A549 (cell line): ENCODE data around the gene ADORA1. TPM values are rescaled to one million over a fixed set of nuclear protein-coding genes. Genes with fewer than 3 reads are reported as not detected.

Source experiments
- ATAC-seq, 2 experiments: fragments of 200-7000 bp in 1 of 2; fragments of >200 bp in 1 of 2; cut with Nextera tagmentation in 1 of 2; cut with Tn5 transposase in 1 of 2; 3 replicates each; pipeline versions ENCODE4 v1.8.0 to v1.9.1; 2018 to 2020; ENCODE audit warnings: mild to moderate bottlenecking in 1 of 2, moderate library complexity in 1 of 2
- CTCF ChIA-PET: fragments of 300-600 bp; sonication (Branson Sonifier 250); formaldehyde crosslinking; extraction: SDS; loops from one replicate; lab custom pipeline; 2021; ENCODE audit warnings: antibody characterized with exemption, inconsistent platforms; lab: Yijun Ruan, JAX
- POLR2A ChIA-PET: fragments of 350-600 bp; formaldehyde crosslinking; extraction: SDS; loops from one replicate; lab custom pipeline; 2021; ENCODE audit warnings: antibody characterized with exemption, inconsistent platforms; lab: Yijun Ruan, JAX
- DNase-seq, 2 experiments: peaks; one replicate each; pipeline versions ENCODE4 v3.0.0 to v3.0.0-alpha.2; 2011 to 2016; ENCODE audit warnings: low read depth in 1 of 2, low spot score in 1 of 2
- FAIRE-seq: peaks from 2 replicates; lab custom pipeline; 2011; peaks lifted over from hg19 to GRCh38; lab: Jason Lieb, UNC
- H3K27ac ChIP-seq, 2 experiments: fragments of >200 bp; sonication (Bioruptor Twin); formaldehyde crosslinking; 3 replicates each; pipeline ENCODE4 v1.5.1; 2016 to 2017
- H3K4me1 ChIP-seq: fragments of >200 bp; sonication (Bioruptor Twin); formaldehyde crosslinking; 3 replicates; pipeline ENCODE4 v1.6.1; 2016
- H3K4me2 ChIP-seq: fragments of >200 bp; sonication (Bioruptor Twin); formaldehyde crosslinking; 3 replicates; pipeline ENCODE4 v1.6.1; 2016
- H3K4me3 ChIP-seq: fragments of >200 bp; sonication (Bioruptor Twin); formaldehyde crosslinking; 3 replicates; pipeline ENCODE4 v1.5.1; 2016
- H3K9me3 ChIP-seq: fragments of >200 bp; sonication (Bioruptor Twin); formaldehyde crosslinking; 3 replicates; pipeline ENCODE4 v1.6.1; 2016
- EP300 ChIP-seq, 2 experiments: fragments of >200 bp; sonication (Bioruptor Twin); formaldehyde crosslinking; IDR thresholded peaks; 2 replicates in 1 of 2; 3 replicates in 1 of 2; pipeline ENCODE4 v1.6.1; 2016 to 2017
- ESRRA ChIP-seq: fragments of 150-350 bp; IDR thresholded peaks from 2 replicates; pipeline ENCODE4 v1.6.1; 2014; ENCODE audit warnings: mild to moderate bottlenecking, low read length, borderline replicate concordance
- FOSB ChIP-seq: fragments of 250-450 bp; sonication (Bioruptor Pico); IDR thresholded peaks from 2 replicates; pipeline ENCODE4 v1.5.0; 2020; ENCODE audit warnings: mild to moderate bottlenecking, moderate library complexity
- JUN ChIP-seq, 2 experiments: fragments of >200 bp; sonication (Bioruptor Twin); formaldehyde crosslinking; IDR thresholded peaks; 2 replicates in 1 of 2; 3 replicates in 1 of 2; pipeline ENCODE4 v1.6.1; 2016 to 2017
- KDM1A ChIP-seq: fragments of 200-600 bp; sonication (generic); IDR thresholded peaks from 2 replicates; pipeline ENCODE4 v1.6.1; 2016; ENCODE audit warnings: low read depth, mild to moderate bottlenecking
- KDM5A ChIP-seq: fragments of 200-600 bp; sonication (generic); IDR thresholded peaks from 2 replicates; pipeline ENCODE4 v1.6.1; 2016; ENCODE audit warnings: antibody characterized with exemption, mild to moderate bottlenecking
- NFE2L2 ChIP-seq: fragments of 150-350 bp; conservative IDR thresholded peaks from 2 replicates; pipeline ENCODE4 v1.6.1; 2014; ENCODE audit warnings: low read length
- RARB ChIP-seq: fragments of 250-450 bp; sonication (Bioruptor Pico); IDR thresholded peaks from 2 replicates; pipeline ENCODE4 v1.8.0; 2021; ENCODE audit warnings: mild to moderate bottlenecking, moderate library complexity
- RNF2 ChIP-seq: fragments of 200-600 bp; sonication (generic); IDR thresholded peaks from 2 replicates; pipeline ENCODE4 v1.6.1; 2016; ENCODE audit warnings: low read depth, mild to moderate bottlenecking, antibody characterized with exemption, moderate library complexity, borderline replicate concordance
- ZC3H11A ChIP-seq: fragments of 450-650 bp; IDR thresholded peaks from 2 replicates; pipeline ENCODE4 v1.6.1; 2014; ENCODE audit warnings: antibody characterized with exemption, mild to moderate bottlenecking
- ZFP36 ChIP-seq: fragments of 450-650 bp; IDR thresholded peaks from 2 replicates; pipeline ENCODE4 v1.6.1; 2014; ENCODE audit warnings: borderline replicate concordance; ENCODE audit not compliant: partially characterized antibody
- WGBS: methylation state at CpG from one replicate; pipeline ENCODE4 v1.1.6; 2017; ENCODE audit errors: missing lambda C conversion rate; 5-methylcytosine and 5-hydroxymethylcytosine counted together
- polyA plus RNA-seq, 4 experiments: library from polyadenylated mRNA; depleted of rRNA in 3 of 4; stranded (reverse); fragments of >200 nt; fragmentation: RNase III in 1 of 4; extraction: RNeasy Plus Mini Kit Qiagen cat#74134 plus additional on column Dnase treatment in 1 of 4; gene quantifications; 2 replicates in 3 of 4; 3 replicates in 1 of 4; pipeline ENCODE4 v1.2.3, GENCODE V29; 2011 to 2017
- TF ChIP-seq, protein P1 (sequence below): fragments of 250-450 bp; sonication (Bioruptor Pico); IDR thresholded peaks from 2 replicates; pipeline ENCODE4 v1.5.0; 2021; ENCODE audit warnings: mild to moderate bottlenecking, moderate library complexity, borderline replicate concordance
- TF ChIP-seq, protein P2 (sequence below): IDR thresholded peaks from 2 replicates; pipeline ENCODE4 v1.6.1; 2012; ENCODE audit warnings: low read depth, borderline replicate concordance
- TF ChIP-seq, protein P3 (sequence below): fragments of >200 bp; sonication (Bioruptor Twin); formaldehyde crosslinking; IDR thresholded peaks from 3 replicates; pipeline ENCODE4 v1.5.1; 2016

ADORA1 gene
- polyA plus RNA-seq, 2 of the 4 experiments (the other 2 are of a cell fraction): 0.48 to 2.4 TPM

DNA sequence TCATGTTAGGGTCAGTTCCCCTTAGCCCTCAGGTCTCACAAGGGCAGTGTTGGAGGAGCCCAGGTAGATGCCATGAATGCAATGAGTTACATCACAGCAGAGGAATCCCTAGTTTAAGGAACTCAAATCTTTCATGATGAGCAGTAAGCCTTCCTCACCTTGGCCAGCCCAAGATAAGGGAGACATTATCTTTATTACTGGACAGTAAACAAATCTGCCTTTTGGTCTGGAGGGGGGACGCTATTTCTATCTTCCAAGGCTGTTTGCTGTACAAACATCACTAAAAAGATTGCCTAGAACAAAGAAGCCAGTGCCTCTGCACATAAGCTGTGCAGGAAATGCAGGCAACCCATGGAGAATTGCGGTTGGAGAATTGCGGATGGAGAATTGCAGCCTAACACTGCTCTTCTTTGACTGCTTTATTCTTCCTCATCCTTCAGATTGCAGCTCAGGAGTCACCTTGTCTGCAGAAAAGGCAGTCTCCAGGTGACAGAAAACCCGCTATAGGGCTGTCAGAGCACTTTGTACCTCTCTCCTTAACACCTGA, 61.2 kb downstream of the ADORA1 start:
- FAIRE-seq (no peak), ATAC-seq (no peak), DNase-seq (no peak)
- TF ChIP-seq, protein P1, sequence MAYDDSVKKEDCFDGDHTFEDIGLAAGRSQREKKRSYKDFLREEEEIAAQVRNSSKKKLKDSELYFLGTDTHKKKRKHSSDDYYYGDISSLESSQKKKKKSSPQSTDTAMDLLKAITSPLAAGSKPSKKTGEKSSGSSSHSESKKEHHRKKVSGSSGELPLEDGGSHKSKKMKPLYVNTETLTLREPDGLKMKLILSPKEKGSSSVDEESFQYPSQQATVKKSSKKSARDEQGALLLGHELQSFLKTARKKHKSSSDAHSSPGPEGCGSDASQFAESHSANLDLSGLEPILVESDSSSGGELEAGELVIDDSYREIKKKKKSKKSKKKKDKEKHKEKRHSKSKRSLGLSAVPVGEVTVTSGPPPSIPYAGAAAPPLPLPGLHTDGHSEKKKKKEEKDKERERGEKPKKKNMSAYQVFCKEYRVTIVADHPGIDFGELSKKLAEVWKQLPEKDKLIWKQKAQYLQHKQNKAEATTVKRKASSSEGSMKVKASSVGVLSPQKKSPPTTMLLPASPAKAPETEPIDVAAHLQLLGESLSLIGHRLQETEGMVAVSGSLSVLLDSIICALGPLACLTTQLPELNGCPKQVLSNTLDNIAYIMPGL (CRISPR knock-in tag): no peak
- TF ChIP-seq RARB: no peak
- no peak for TF ChIP-seq RNF2
- Histone ChIP-seq H3K9me3 (no peaks in the 10 kb centered on the region), H3K4me1 (no peaks in the 10 kb centered on the region), H3K4me3 (no peak overlapping the region), H3K4me2 (no peak overlapping the region), H3K27ac (no peak overlapping the region)
- ChIA-PET CTCF (interaction anchor here (0.6 to 3.0 kb wide), 7 partner anchors 10 to 595 kb away, joined by 3 to 17 read pairs (median 4); no protein-coding TSS in a partner anchor), POLR2A (no interaction called here)
- 46% methylated on average over 4 of the region's 4 CpGs for WGBS

DNA sequence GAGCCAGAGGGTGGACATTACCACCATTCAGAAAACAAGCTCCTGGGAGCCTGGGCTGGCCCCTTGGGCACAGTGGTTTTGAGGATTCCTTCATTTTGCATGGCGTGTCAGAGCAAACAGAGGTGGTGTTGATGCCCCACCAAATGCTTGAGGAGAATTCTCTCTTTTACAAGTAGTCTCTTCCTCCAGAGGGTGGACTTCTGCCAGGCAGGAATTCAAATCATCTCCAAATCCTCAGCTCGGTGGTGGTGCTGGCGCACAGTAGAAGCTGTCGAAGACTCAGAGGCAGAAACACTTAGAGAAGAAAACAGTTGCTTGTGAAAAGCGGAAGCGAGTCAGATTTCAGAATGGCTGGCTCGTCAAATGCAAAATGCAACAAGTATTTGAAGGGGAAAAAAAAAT, 62.4 kb downstream of the ADORA1 start:
- H3K27ac ChIP-seq: no peak overlapping the region
- no peak for FAIRE-seq
- TF ChIP-seq FOSB: no peak
- no peak for TF ChIP-seq NFE2L2
- TF ChIP-seq JUN (IDR thresholded peaks at IDR 0.05): no peak
- 72% methylated on average over 7 of the region's 7 CpGs for WGBS
- H3K4me1 ChIP-seq: no peaks in the 10 kb centered on the region
- ChIA-PET POLR2A (no interaction called here), CTCF (interaction anchor here (0.8 to 3.0 kb wide), 8 partner anchors 8 to 151 kb away, joined by 3 to 17 read pairs (median 4); no protein-coding TSS in a partner anchor)
- no peak for ATAC-seq
- H3K4me3 ChIP-seq: no peak overlapping the region
- no peak overlapping the region for H3K4me2 ChIP-seq
- no peak for DNase-seq
- no peaks in the 10 kb centered on the region for H3K9me3 ChIP-seq

DNA sequence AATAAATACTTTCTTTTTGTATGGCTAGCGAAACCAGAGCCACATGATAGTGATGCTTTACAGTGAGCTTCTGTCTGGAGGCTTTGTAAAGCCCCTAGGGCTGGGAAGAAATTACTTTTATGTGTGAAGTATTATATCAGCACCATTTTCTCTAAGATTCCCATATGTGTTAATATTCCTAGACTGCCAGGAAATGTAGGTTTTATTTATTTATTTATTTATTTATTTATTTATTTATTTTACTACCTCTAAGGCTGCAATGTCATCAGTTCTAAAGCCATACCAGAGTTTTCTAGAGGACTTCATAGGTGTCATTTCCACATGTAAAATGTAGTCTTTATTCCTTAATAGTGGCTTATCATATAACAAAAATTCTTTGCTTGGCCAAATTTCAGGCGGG, 63.4 kb downstream of the ADORA1 start:
- POLR2A ChIA-PET: no interaction called here
- FAIRE-seq (no peak), ATAC-seq (no peak), DNase-seq (no peak)
- H3K4me1 ChIP-seq: no peaks in the 10 kb centered on the region
- 69% methylated on average over 2 of the region's 2 CpGs for WGBS
- no peak overlapping the region for H3K4me2 ChIP-seq
- H3K27ac ChIP-seq: no peak overlapping the region
- CTCF ChIA-PET: interaction anchor here (0.9 to 2.7 kb wide), 9 partner anchors 8 to 152 kb away, joined by 3 to 8 read pairs (median 4); no protein-coding TSS in a partner anchor
- no peak overlapping the region for H3K4me3 ChIP-seq
- H3K9me3 ChIP-seq: no peaks in the 10 kb centered on the region
- TF ChIP-seq JUN (IDR thresholded peaks at IDR 0.05): no peak
- TF ChIP-seq ZC3H11A: peak; percentile 94
- TF ChIP-seq, all 56 proteins: peak for 1

DNA sequence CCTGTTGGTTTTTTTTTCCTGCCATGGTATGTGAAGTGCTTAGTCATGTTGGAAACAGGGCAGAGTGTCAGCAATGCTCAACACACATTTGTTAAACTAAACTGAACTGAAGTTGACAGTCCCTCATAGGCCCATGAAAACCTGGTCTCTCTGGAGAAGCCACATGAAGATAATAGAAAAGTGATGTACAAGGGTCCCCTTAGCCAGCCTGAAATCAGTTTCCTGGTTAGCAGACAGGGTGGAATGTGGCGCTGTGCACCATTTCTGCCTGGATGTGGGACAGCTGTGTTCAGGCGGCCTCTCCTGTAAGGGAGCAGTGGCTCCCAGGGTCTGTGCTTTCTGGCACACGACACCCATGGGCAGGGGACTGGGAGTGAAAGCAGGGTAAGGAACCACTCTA, 68.8 kb downstream of the ADORA1 start:
- CTCF ChIA-PET: interaction anchor here (0.9 to 1.6 kb wide), 3 partner anchors 20 to 31 kb away, joined by 4 to 5 read pairs (median 4); no protein-coding TSS in a partner anchor
- peaks cover 9% of the 10 kb centered on the region; the same call in 1 of the 3 replicates for H3K4me1 ChIP-seq

More for the DNA sequence above, 68.8 kb downstream of the ADORA1 start:
- DNase-seq (no peak), FAIRE-seq (no peak), ATAC-seq (peak in 1 of 2 experiments; percentile 37; a peak in 2 of 6 replicates)
- 88% methylated on average over 3 of the region's 3 CpGs for WGBS
- Histone ChIP-seq H3K4me3 (no peak overlapping the region), H3K9me3 (no peaks in the 10 kb centered on the region), H3K4me2 (no peak overlapping the region), H3K27ac (peak overlapping the region in 1 of 2 experiments; percentile 24; a peak in 1 of 6 replicates)
- POLR2A ChIA-PET: no interaction called here
- TF ChIP-seq, protein P2, sequence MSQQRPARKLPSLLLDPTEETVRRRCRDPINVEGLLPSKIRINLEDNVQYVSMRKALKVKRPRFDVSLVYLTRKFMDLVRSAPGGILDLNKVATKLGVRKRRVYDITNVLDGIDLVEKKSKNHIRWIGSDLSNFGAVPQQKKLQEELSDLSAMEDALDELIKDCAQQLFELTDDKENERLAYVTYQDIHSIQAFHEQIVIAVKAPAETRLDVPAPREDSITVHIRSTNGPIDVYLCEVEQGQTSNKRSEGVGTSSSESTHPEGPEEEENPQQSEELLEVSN: no peak
- no peak for TF ChIP-seq KDM1A
- no peak for TF ChIP-seq ZFP36
- TF ChIP-seq, protein P3, sequence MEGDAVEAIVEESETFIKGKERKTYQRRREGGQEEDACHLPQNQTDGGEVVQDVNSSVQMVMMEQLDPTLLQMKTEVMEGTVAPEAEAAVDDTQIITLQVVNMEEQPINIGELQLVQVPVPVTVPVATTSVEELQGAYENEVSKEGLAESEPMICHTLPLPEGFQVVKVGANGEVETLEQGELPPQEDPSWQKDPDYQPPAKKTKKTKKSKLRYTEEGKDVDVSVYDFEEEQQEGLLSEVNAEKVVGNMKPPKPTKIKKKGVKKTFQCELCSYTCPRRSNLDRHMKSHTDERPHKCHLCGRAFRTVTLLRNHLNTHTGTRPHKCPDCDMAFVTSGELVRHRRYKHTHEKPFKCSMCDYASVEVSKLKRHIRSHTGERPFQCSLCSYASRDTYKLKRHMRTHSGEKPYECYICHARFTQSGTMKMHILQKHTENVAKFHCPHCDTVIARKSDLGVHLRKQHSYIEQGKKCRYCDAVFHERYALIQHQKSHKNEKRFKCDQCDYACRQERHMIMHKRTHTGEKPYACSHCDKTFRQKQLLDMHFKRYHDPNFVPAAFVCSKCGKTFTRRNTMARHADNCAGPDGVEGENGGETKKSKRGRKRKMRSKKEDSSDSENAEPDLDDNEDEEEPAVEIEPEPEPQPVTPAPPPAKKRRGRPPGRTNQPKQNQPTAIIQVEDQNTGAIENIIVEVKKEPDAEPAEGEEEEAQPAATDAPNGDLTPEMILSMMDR: no peak
- no peak for TF ChIP-seq ESRRA
- TF ChIP-seq KDM5A: no peak
- no peak for TF ChIP-seq EP300 (IDR thresholded peaks at IDR 0.05)
